HG02571 (cell line): ENCODE results near the gene MYO5B.

Source experiments
- ATAC-seq: cut with Tn5 transposase; IDR thresholded peaks from one replicate; pipeline ENCODE4 v1.9.1; 2021; ENCODE audit warnings: mild to moderate bottlenecking, moderate library complexity; ENCODE audit not compliant: unreplicated experiment

Gene MYO5B

GRCh38 chr18:49933530-49934128 is 261.3 kb downstream of the MYO5B start:
- no peak for ATAC-seq

- no peak for ATAC-seq
These were observed 263.2 kb downstream of the MYO5B start for GRCh38 chr18:49931760-49932159.

GRCh38 chr18:49931179-49931578 is 263.8 kb downstream of the MYO5B start:
- no peak for ATAC-seq

- no peak for ATAC-seq
These were observed 268.7 kb downstream of the MYO5B start for GRCh38 chr18:49926106-49926745.

DNA sequence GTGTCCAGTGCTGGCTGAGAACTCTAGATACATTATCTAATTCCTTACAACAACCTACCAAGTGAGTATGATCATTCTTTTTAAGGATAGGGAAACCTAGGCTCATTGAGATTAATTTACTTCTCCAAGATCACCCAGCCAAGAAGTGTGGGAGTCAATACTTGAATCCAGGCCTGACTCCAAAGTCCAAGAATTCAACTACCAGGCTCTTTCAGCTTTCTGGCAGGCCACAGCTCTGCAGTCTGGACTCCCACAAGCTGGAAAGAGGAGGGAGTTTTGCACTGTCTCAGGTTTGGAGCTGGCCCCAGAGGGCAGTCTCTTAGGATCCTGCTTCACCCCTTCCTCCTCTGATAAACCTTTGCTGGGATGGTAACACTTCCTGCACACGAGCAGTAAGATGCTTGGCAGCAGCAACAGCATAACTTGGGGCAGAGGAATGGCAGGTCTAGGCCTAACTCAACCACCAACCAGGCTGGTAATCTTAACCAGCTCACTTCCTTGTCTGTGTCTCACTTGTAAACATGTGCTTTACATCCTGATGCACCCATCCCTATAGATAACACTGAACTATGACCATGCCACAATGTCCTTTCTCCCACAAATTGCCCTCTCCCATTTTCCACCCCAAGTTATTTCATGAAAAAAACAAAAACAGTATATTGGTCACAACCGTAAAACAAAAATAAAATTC is 270.5 kb downstream of the MYO5B start:
- ATAC-seq, result no peak

- ATAC-seq, result no peak
These were observed 272.7 kb downstream of the MYO5B start for GRCh38 chr18:49922228-49922627.

DNA sequence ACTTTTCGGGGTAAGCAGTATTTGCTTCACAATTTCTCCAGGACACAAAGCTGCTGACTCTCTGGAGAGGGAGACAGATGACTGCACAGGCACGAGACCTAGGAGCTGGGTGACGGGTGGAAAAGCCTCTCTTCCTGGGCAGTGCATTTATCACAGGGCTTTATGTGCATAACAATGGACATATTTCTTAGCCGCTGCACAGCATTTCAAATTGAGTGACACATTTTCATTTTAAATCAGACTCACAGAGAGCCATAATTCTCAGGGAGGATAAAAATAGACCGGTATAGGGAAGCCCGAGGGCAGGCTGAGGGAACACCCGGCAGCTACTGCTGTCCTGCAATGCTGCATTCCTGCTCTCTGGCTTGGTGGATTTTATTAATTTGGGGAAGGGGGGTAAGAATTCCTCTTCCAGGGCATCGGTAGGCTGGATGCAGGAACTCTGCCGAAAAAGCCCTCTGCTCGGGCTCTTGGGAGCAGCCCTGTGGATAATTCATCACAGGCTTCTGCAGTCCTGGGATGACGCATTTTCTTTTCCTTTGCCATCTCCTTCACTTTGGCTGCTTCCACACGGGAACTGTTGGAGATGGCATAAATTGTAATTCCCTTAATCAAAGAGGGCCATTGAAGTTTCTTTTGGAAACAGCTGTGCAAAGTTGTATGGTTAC is 273.5 kb downstream of the MYO5B start:
- ATAC-seq, result no peak

DNA sequence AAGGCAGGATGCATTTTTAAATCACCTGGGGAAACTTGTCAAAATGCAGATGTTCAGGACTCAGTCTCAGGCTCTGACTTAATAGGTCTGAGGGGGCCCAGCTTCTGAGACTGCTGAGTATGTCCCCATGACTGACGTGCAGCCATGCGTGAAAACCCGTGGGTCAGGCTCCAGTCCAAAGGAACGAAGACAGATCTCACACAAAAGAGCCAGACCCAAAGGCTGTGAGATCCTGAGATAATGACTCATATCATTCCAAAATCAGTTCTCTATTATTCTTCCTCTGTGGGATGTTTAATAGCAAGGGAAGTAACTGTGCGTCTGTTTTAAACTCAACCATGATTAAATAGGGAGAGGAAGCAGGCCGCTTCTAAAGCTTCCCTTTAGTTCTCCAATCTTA is 274.2 kb downstream of the MYO5B start:
- no peak for ATAC-seq

DNA sequence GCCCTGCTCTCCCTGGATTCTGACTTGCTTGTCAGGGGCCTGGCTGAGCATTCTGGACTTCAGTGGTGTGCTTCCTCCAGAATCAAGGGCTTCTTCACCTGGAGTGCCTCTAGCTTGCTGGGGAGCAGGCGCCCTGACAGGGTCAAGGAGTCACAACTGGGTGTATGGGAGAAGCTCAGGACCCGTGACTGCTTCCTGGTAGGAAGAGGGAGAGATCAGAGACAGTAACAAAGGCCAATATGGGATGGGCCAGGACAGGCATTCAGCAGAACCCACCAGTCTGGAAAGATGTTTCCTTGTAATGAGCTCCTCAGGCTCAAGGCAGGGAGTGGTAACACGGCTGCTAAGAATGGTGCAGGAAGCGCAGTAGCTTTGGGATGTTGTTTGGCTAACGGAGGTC is 277.2 kb downstream of the MYO5B start:
- no peak for ATAC-seq

GRCh38 chr18:49915352-49915751 is 279.6 kb downstream of the MYO5B start:
- ATAC-seq, result no peak

DNA sequence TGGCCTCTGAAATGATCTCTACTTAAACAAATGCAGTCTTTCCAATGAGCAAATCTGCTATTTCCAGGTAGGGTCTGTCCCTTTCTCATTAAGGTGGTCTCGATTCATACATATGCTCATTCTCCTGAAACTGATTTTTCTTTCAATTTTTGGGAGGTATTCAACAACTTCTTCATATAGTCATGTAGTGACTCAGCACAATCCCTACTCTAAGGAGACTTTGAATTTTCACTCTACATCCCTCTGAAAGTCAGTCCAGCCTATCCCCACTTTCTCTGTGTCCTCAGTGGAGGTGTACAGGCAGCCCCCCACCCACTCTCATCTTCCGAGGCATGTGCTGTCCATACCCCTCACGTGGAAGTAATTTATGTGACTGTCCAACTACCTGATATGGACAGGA is 281.7 kb downstream of the MYO5B start:
- ATAC-seq, result no peak

DNA sequence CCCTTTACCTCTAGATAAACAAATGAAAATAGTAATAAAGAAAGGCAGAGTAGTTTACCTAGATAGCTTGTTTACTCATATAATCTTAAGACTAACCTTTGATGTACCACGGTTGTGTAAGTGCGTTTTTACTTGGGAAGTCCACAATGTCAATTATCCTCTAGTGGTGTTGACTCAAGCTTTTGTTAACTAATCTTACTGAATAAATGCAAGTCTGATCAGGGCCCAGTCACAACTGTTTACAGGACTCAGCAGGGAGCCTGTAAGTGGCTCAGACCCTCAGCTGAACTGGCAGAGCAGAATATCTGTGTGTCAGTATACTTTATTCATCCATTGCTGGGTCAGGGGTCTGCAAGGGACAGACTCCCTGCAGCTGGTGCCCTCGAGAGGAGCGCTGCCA is 283.5 kb downstream of the MYO5B start:
- no peak for ATAC-seq

DNA sequence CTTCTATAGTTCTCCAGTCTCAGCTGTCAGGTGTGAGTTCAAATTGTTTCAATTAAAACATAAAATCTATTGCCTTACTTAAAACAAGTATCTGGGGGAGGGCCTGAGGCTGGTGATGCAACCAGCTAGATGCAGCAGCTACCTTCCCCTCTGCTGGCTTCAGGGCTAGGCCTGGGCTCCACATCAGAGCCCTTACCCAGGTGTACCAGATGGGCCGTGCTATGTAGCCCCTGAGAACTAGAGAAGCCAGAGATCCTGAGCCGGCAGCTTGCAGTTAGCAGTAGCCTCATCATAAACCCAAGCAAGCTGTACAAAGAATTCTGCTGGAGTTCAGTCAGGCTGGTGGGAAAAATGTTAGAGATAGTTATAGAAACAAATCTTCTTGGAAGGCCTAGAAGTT is 284.0 kb downstream of the MYO5B start:
- ATAC-seq, result no peak

DNA sequence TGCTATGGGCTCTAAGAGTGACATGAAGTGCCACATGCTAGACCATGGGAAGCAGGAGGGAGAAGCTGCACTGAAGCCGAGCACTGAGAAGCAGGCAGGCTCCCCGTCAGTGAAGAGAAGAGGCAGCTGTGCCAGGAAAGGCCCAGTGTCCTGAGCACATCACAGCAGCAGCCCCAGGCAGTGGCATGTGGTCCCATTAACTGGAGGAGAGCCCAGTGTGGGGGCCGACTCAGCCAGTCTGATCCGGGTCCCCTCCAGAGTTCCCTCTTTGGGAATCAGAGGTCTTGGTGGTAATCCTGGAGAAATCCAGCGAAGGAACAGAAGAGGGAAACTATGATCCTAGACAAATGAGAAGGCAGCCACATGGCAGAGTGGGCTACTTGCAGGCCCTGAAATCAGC is 284.9 kb downstream of the MYO5B start:
- no peak for ATAC-seq

- no peak for ATAC-seq
These were observed 287.5 kb downstream of the MYO5B start for GRCh38 chr18:49907346-49907929.

- no peak for ATAC-seq
These were observed 289.2 kb downstream of the MYO5B start for GRCh38 chr18:49905771-49906170.

GRCh38 chr18:49904871-49905555 is 289.9 kb downstream of the MYO5B start:
- ATAC-seq, result no peak

DNA sequence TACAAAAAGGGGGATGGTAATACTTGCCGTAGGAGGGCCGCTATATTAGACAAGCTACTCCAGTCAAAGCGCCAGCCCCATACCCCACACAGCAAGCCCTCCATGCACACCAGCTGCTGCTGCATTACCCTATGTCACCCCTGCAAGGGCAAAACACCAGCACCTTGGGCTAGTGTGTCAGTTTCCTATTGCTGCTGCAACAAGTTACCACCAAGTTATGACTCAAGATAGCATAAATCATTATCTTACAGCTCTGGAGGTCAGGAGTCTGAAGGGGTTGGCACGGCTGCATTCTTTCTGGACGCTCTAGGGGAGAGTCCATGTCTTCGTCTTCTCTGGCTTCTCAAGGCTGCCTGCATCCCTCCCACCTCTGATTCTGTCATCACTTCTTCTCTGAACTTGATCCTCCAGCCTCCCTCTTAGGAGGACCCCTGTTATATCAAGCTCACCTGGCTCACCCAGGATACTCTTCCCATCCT is 293.0 kb downstream of the MYO5B start:
- ATAC-seq, result no peak

- no peak for ATAC-seq
These were observed 295.2 kb downstream of the MYO5B start for GRCh38 chr18:49899657-49900330.

DNA sequence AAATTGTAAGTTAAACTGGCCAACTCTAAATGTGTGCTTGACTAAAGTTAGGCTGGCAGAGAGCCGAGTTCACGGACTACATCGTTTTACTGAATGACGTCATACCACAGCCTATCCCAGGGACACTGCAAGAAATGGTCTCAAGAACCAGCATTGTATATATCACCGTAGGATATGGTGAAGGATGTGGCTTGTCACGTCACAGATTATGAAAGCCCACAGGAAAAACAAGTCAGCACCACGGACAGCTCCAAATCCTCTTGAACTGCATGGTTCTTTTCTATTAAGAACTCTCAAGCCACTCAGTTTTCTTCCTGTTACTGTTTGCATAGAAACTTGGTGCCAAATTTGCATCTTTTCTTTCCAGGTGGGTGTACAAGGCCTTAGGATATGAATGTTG is 296.5 kb downstream of the MYO5B start:
- no peak for ATAC-seq
